T-helper 17 cell (primary cell): Measurements from ENCODE around the gene SLC8A1. TPM values are rescaled to one million over a fixed set of nuclear protein-coding genes. Genes with fewer than 3 reads are reported as not detected.

Experiments
- ATAC-seq: fragments of 150-1000 bp; cut with Tn5 transposase; 2 replicates; pipeline ENCODE4 v1.10.0; 2021; ENCODE audit warnings: mild to moderate bottlenecking, moderate library complexity
- DNase-seq, 3 donors: peaks; one replicate each; pipeline versions ENCODE4 v3.0.0 to v3.0.0-alpha.2; 2020 to 2021
- H3K9me3 ChIP-seq: one replicate; pipeline ENCODE4 v1.7.0; 2013; ENCODE audit warnings: low read length, mild to moderate bottlenecking; ENCODE audit not compliant: control insufficient read depth, poor library complexity, severe bottlenecking
- H3K27ac Mint-ChIP-seq: one replicate; pipeline ENCODE4 v1.8.0; 2022; ENCODE audit warnings: mild to moderate bottlenecking, moderate library complexity, mixed read lengths
- H3K27me3 Mint-ChIP-seq: one replicate; pipeline ENCODE4 v1.8.0; 2022; ENCODE audit warnings: mixed read lengths
- H3K36me3 Mint-ChIP-seq: one replicate; pipeline ENCODE4 v1.8.0; 2022; ENCODE audit warnings: low read depth, mixed read lengths
- H3K4me1 Mint-ChIP-seq: one replicate; pipeline ENCODE4 v1.8.0; 2022; ENCODE audit warnings: mild to moderate bottlenecking, mixed read lengths
- H3K4me3 Mint-ChIP-seq: one replicate; pipeline ENCODE4 v1.8.0; 2022; ENCODE audit warnings: mild to moderate bottlenecking, moderate library complexity, mixed read lengths
- total RNA-seq, 4 donors: library from RNA in 2 of 4; stranded (reverse) in 2 of 4; gene quantifications; one replicate each; pipeline ENCODE4 v1.2.3 and lab custom pipeline; 2022 to 2026

The SLC8A1 gene
- total RNA-seq, 2 donors from 2014 or later, result 0.26 to 1.4 TPM

- no peaks in the 10 kb centered on the region for H3K36me3 Mint-ChIP-seq
- H3K4me1 Mint-ChIP-seq, result no peaks in the 10 kb centered on the region
- H3K4me3 Mint-ChIP-seq, result no peak overlapping the region
- H3K9me3 ChIP-seq, result peaks cover 2% of the 10 kb centered on the region
- no peaks in the 10 kb centered on the region for H3K27me3 Mint-ChIP-seq
- no peak for ATAC-seq
- H3K27ac Mint-ChIP-seq, result no peak overlapping the region
- no peak for DNase-seq
Observed at GRCh38 chr2:40199771-40200170, 252.1 kb downstream of the SLC8A1 start.

GRCh38 chr2:40197121-40197520, 254.8 kb downstream of the SLC8A1 start:
- Mint-ChIP-seq H3K27me3 (no peaks in the 10 kb centered on the region), H3K4me3 (no peak overlapping the region), H3K27ac (no peak overlapping the region), H3K36me3 (no peaks in the 10 kb centered on the region), H3K4me1 (no peaks in the 10 kb centered on the region)
- no peak for ATAC-seq
- no peaks in the 10 kb centered on the region for H3K9me3 ChIP-seq
- DNase-seq, result no peak

- Mint-ChIP-seq H3K27ac (no peak overlapping the region), H3K4me1 (no peaks in the 10 kb centered on the region), H3K36me3 (no peaks in the 10 kb centered on the region), H3K4me3 (no peak overlapping the region), H3K27me3 (no peaks in the 10 kb centered on the region)
- DNase-seq (no peak), ATAC-seq (no peak)
- no peaks in the 10 kb centered on the region for H3K9me3 ChIP-seq
Observed at GRCh38 chr2:40193670-40194026, 258.2 kb downstream of the SLC8A1 start.

GRCh38 chr2:40192864-40193669, 258.8 kb downstream of the SLC8A1 start:
- H3K36me3 Mint-ChIP-seq, result no peaks in the 10 kb centered on the region
- no peaks in the 10 kb centered on the region for H3K27me3 Mint-ChIP-seq
- H3K4me1 Mint-ChIP-seq, result no peaks in the 10 kb centered on the region
- H3K4me3 Mint-ChIP-seq, result no peak overlapping the region
- ATAC-seq (no peak), DNase-seq (no peak)
- no peaks in the 10 kb centered on the region for H3K9me3 ChIP-seq
- H3K27ac Mint-ChIP-seq, result no peak overlapping the region

- no peak overlapping the region for H3K27ac Mint-ChIP-seq
- H3K36me3 Mint-ChIP-seq, result no peaks in the 10 kb centered on the region
- H3K9me3 ChIP-seq, result no peaks in the 10 kb centered on the region
- no peak for DNase-seq
- no peak overlapping the region for H3K4me3 Mint-ChIP-seq
- H3K27me3 Mint-ChIP-seq, result no peaks in the 10 kb centered on the region
- ATAC-seq, result no peak
- H3K4me1 Mint-ChIP-seq, result no peaks in the 10 kb centered on the region
Observed at GRCh38 chr2:40190457-40190856, 261.4 kb downstream of the SLC8A1 start.

GRCh38 chr2:40189881-40190280, 262.0 kb downstream of the SLC8A1 start:
- Mint-ChIP-seq H3K27me3 (no peaks in the 10 kb centered on the region), H3K4me3 (no peak overlapping the region), H3K4me1 (no peaks in the 10 kb centered on the region), H3K36me3 (no peaks in the 10 kb centered on the region), H3K27ac (no peak overlapping the region)
- ATAC-seq (no peak), DNase-seq (no peak)
- no peaks in the 10 kb centered on the region for H3K9me3 ChIP-seq

GRCh38 chr2:40187054-40187453, 264.8 kb downstream of the SLC8A1 start:
- Mint-ChIP-seq H3K4me3 (no peak overlapping the region), H3K27ac (no peak overlapping the region), H3K27me3 (no peaks in the 10 kb centered on the region), H3K36me3 (no peaks in the 10 kb centered on the region), H3K4me1 (no peaks in the 10 kb centered on the region)
- no peaks in the 10 kb centered on the region for H3K9me3 ChIP-seq
- no peak for ATAC-seq
- DNase-seq, result no peak

- Mint-ChIP-seq H3K36me3 (no peaks in the 10 kb centered on the region), H3K4me1 (no peaks in the 10 kb centered on the region), H3K4me3 (no peak overlapping the region), H3K27ac (no peak overlapping the region), H3K27me3 (no peaks in the 10 kb centered on the region)
- no peak for ATAC-seq
- DNase-seq, result no peak
- H3K9me3 ChIP-seq, result no peaks in the 10 kb centered on the region
Observed at GRCh38 chr2:40184551-40184950, 267.3 kb downstream of the SLC8A1 start.

GRCh38 chr2:40181855-40182254, 270.0 kb downstream of the SLC8A1 start:
- ATAC-seq, result no peak

GRCh38 chr2:40179801-40180200, 272.1 kb downstream of the SLC8A1 start:
- Mint-ChIP-seq H3K27ac (no peak overlapping the region), H3K27me3 (no peaks in the 10 kb centered on the region)
- no peak for ATAC-seq

More at GRCh38 chr2:40181855-40182254, 270.0 kb downstream of the SLC8A1 start:
- no peak for DNase-seq
- no peaks in the 10 kb centered on the region for H3K4me1 Mint-ChIP-seq
- no peaks in the 10 kb centered on the region for H3K27me3 Mint-ChIP-seq
- no peaks in the 10 kb centered on the region for H3K36me3 Mint-ChIP-seq
- no peak overlapping the region for H3K27ac Mint-ChIP-seq
- H3K9me3 ChIP-seq, result no peaks in the 10 kb centered on the region
- no peak overlapping the region for H3K4me3 Mint-ChIP-seq

GRCh38 chr2:40178971-40179370, 272.9 kb downstream of the SLC8A1 start:
- no peak for DNase-seq
- no peak overlapping the region for H3K4me3 Mint-ChIP-seq
- H3K9me3 ChIP-seq, result no peaks in the 10 kb centered on the region
- H3K36me3 Mint-ChIP-seq, result no peaks in the 10 kb centered on the region
- ATAC-seq, result no peak
- H3K27ac Mint-ChIP-seq, result no peak overlapping the region
- H3K4me1 Mint-ChIP-seq, result no peaks in the 10 kb centered on the region
- H3K27me3 Mint-ChIP-seq, result no peaks in the 10 kb centered on the region

More at GRCh38 chr2:40179801-40180200, 272.1 kb downstream of the SLC8A1 start:
- no peak for DNase-seq
- Mint-ChIP-seq H3K4me1 (no peaks in the 10 kb centered on the region), H3K4me3 (no peak overlapping the region), H3K36me3 (no peaks in the 10 kb centered on the region)
- H3K9me3 ChIP-seq, result no peaks in the 10 kb centered on the region

GRCh38 chr2:40178171-40178778, 273.6 kb downstream of the SLC8A1 start:
- H3K4me1 Mint-ChIP-seq, result no peaks in the 10 kb centered on the region
- DNase-seq (no peak), ATAC-seq (no peak)
- no peak overlapping the region for H3K27ac Mint-ChIP-seq
- no peaks in the 10 kb centered on the region for H3K9me3 ChIP-seq
- H3K36me3 Mint-ChIP-seq, result no peaks in the 10 kb centered on the region
- H3K27me3 Mint-ChIP-seq, result no peaks in the 10 kb centered on the region
- H3K4me3 Mint-ChIP-seq, result no peak overlapping the region

GRCh38 chr2:40177366-40177765, 274.5 kb downstream of the SLC8A1 start:
- no peak for DNase-seq
- no peaks in the 10 kb centered on the region for H3K4me1 Mint-ChIP-seq

GRCh38 chr2:40173276-40173675, 278.6 kb downstream of the SLC8A1 start:
- Mint-ChIP-seq H3K27me3 (no peaks in the 10 kb centered on the region), H3K36me3 (no peaks in the 10 kb centered on the region), H3K4me3 (no peak overlapping the region), H3K27ac (no peak overlapping the region), H3K4me1 (no peaks in the 10 kb centered on the region)
- H3K9me3 ChIP-seq, result no peaks in the 10 kb centered on the region
- ATAC-seq (no peak), DNase-seq (no peak)

More at GRCh38 chr2:40177366-40177765, 274.5 kb downstream of the SLC8A1 start:
- Mint-ChIP-seq H3K27ac (no peak overlapping the region), H3K36me3 (no peaks in the 10 kb centered on the region), H3K27me3 (no peaks in the 10 kb centered on the region), H3K4me3 (no peak overlapping the region)
- H3K9me3 ChIP-seq, result no peaks in the 10 kb centered on the region
- ATAC-seq, result no peak
